K562 (cell line): ENCODE measurements around the gene SLC43A2.

Experiments
- CBX2 ChIP-seq: fragments of 200-600 bp; sonication (generic); IDR thresholded peaks from one replicate; pipeline ENCODE4 v1.6.1; 2012; ENCODE audit warnings: mild to moderate bottlenecking, low read length, inconsistent platforms; ENCODE audit not compliant: insufficient read depth, poor library complexity, severe bottlenecking
- CHD1 ChIP-seq: fragments of 200-600 bp; sonication (generic); IDR thresholded peaks from one replicate; pipeline ENCODE4 v1.6.1; 2012; ENCODE audit warnings: mild to moderate bottlenecking, moderate library complexity, low read length, inconsistent platforms
- EZH2 ChIP-seq: IDR thresholded peaks from 2 replicates; pipeline ENCODE4 v1.6.1; 2012; ENCODE audit warnings: low read depth, mild to moderate bottlenecking, inconsistent platforms, low read length, borderline replicate concordance
- NCOA6 ChIP-seq: fragments of 450-650 bp; IDR thresholded peaks from 2 replicates; pipeline ENCODE4 v1.6.1; 2017; ENCODE audit warnings: mild to moderate bottlenecking
- NFE2 ChIP-seq: IDR thresholded peaks from 2 replicates; pipeline ENCODE4 v1.6.1; 2014; ENCODE audit warnings: antibody characterized with exemption, low read depth
- NFE2L1 ChIP-seq: fragments of 450-650 bp; IDR thresholded peaks from 2 replicates; pipeline ENCODE4 v1.6.1; 2016; ENCODE audit warnings: missing genetic modification characterization, low read depth, mild to moderate bottlenecking, missing compliant biosample characterization, moderate library complexity, borderline replicate concordance
- PTRF ChIP-seq: fragments of 450-650 bp; IDR thresholded peaks from 2 replicates; pipeline ENCODE4 v1.6.1; 2016; ENCODE audit warnings: mild to moderate bottlenecking, missing genetic modification characterization, missing compliant biosample characterization
- SIX5 ChIP-seq, 2 experiments: IDR thresholded peaks; 2 replicates each; pipeline ENCODE4 v1.6.1; 2011; ENCODE audit warnings: low read length in 2 of 2, borderline replicate concordance in 1 of 2, low read depth in 1 of 2, mild to moderate bottlenecking in 1 of 2, moderate library complexity in 1 of 2; ENCODE audit not compliant: insufficient read depth in 1 of 2
- SMARCE1 ChIP-seq: fragments of 450-650 bp; IDR thresholded peaks from 2 replicates; pipeline ENCODE4 v1.7.1; 2016; ENCODE audit warnings: mild to moderate bottlenecking
- SRSF3 ChIP-seq: fragments of 200-400 bp; formaldehyde crosslinking; IDR thresholded peaks from 2 replicates; pipeline ENCODE4 v1.6.1; 2016; ENCODE audit warnings: mild to moderate bottlenecking, low read length, moderate library complexity; ENCODE audit not compliant: insufficient read depth
- ZNF766 ChIP-seq: fragments of 200-800 bp; sonication (Bioruptor generic); conservative IDR thresholded peaks from 2 replicates; pipeline ENCODE4 v1.6.1; 2016; ENCODE audit warnings: missing genetic modification characterization, missing compliant biosample characterization
- TF ChIP-seq, protein P1 (sequence below), 3 experiments: IDR thresholded peaks in 2 of 3; conservative IDR thresholded peaks in 1 of 3; 2 replicates each; pipeline ENCODE4 v1.5.1; 2011 to 2012; ENCODE audit warnings: low read length in 3 of 3, mild to moderate bottlenecking in 3 of 3, control low read depth in 2 of 3, improper control_type of control experiment in 1 of 3, inconsistent platforms in 1 of 3, low read depth in 1 of 3, mixed read lengths in 1 of 3, moderate library complexity in 1 of 3; ENCODE audit not compliant: insufficient read depth in 2 of 3
- TF ChIP-seq, protein P2 (sequence below), 2 experiments: fragments of 450-650 bp; formaldehyde crosslinking in 1 of 2; IDR thresholded peaks; 2 replicates each; pipeline versions ENCODE4 v1.4.0 to v1.6.1; 2014 to 2020; ENCODE audit warnings: mild to moderate bottlenecking in 2 of 2, borderline replicate concordance in 1 of 2, low read depth in 1 of 2
- TF ChIP-seq, protein P3 (sequence below): fragments of 450-650 bp; formaldehyde crosslinking; IDR thresholded peaks from 2 replicates; pipeline ENCODE4 v1.4.0; 2020; ENCODE audit warnings: mild to moderate bottlenecking, mixed read lengths

DNA sequence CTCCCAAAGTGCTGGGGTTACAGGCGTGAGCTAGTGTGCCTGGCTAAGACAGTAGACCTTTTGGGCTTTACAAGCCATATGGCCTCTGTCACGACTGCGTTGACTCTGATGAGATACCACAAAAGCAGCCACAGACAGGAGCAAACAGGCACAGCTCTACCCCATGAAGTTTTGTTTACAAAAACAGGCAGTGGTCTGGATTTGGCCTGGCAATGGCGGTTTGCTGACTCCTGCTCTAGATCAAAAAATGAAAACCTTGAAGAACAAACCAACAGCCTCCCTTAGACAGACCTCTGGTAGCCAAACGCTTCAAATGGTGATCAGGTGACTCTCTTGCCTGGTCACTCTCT, 20.7 kb downstream of the SLC43A2 start:
- TF ChIP-seq NFE2 = no peak
- TF ChIP-seq, protein P1, sequence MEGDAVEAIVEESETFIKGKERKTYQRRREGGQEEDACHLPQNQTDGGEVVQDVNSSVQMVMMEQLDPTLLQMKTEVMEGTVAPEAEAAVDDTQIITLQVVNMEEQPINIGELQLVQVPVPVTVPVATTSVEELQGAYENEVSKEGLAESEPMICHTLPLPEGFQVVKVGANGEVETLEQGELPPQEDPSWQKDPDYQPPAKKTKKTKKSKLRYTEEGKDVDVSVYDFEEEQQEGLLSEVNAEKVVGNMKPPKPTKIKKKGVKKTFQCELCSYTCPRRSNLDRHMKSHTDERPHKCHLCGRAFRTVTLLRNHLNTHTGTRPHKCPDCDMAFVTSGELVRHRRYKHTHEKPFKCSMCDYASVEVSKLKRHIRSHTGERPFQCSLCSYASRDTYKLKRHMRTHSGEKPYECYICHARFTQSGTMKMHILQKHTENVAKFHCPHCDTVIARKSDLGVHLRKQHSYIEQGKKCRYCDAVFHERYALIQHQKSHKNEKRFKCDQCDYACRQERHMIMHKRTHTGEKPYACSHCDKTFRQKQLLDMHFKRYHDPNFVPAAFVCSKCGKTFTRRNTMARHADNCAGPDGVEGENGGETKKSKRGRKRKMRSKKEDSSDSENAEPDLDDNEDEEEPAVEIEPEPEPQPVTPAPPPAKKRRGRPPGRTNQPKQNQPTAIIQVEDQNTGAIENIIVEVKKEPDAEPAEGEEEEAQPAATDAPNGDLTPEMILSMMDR (IDR thresholded peaks at IDR 0.05 in 2 of 3, conservative IDR thresholded peaks at IDR 0.05 in 1 of 3; ENCODE audit: insufficient read depth in 2 of 3, low read depth in 1 of 3, low read length in 3 of 3) = no peak
- TF ChIP-seq, protein P2, sequence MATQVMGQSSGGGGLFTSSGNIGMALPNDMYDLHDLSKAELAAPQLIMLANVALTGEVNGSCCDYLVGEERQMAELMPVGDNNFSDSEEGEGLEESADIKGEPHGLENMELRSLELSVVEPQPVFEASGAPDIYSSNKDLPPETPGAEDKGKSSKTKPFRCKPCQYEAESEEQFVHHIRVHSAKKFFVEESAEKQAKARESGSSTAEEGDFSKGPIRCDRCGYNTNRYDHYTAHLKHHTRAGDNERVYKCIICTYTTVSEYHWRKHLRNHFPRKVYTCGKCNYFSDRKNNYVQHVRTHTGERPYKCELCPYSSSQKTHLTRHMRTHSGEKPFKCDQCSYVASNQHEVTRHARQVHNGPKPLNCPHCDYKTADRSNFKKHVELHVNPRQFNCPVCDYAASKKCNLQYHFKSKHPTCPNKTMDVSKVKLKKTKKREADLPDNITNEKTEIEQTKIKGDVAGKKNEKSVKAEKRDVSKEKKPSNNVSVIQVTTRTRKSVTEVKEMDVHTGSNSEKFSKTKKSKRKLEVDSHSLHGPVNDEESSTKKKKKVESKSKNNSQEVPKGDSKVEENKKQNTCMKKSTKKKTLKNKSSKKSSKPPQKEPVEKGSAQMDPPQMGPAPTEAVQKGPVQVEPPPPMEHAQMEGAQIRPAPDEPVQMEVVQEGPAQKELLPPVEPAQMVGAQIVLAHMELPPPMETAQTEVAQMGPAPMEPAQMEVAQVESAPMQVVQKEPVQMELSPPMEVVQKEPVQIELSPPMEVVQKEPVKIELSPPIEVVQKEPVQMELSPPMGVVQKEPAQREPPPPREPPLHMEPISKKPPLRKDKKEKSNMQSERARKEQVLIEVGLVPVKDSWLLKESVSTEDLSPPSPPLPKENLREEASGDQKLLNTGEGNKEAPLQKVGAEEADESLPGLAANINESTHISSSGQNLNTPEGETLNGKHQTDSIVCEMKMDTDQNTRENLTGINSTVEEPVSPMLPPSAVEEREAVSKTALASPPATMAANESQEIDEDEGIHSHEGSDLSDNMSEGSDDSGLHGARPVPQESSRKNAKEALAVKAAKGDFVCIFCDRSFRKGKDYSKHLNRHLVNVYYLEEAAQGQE (IDR thresholded peaks at IDR 0.05; ENCODE audit: borderline replicate concordance) = no peak
- TF ChIP-seq, protein P2 (CRISPR knock-in tag; IDR thresholded peaks at IDR 0.05; ENCODE audit: low read depth) = no peak
- TF ChIP-seq NFE2L1 (tag) = no peak
- no peak for TF ChIP-seq CBX2
- no peak for TF ChIP-seq PTRF (tag)
- TF ChIP-seq NCOA6 = no peak
- TF ChIP-seq CHD1 = no peak
- no peak for TF ChIP-seq EZH2
- TF ChIP-seq, protein P3, sequence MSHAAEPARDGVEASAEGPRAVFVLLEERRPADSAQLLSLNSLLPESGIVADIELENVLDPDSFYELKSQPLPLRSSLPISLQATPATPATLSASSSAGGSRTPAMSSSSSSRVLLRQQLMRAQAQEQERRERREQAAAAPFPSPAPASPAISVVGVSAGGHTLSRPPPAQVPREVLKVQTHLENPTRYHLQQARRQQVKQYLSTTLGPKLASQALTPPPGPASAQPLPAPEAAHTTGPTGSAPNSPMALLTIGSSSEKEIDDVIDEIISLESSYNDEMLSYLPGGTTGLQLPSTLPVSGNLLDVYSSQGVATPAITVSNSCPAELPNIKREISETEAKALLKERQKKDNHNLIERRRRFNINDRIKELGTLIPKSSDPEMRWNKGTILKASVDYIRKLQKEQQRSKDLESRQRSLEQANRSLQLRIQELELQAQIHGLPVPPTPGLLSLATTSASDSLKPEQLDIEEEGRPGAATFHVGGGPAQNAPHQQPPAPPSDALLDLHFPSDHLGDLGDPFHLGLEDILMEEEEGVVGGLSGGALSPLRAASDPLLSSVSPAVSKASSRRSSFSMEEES = no peak
- TF ChIP-seq ZNF766 (CRISPR knock-in tag) = no peak
- no peak for TF ChIP-seq SIX5 (IDR thresholded peaks at IDR 0.05; ENCODE audit: borderline replicate concordance in 1 of 2, insufficient read depth in 1 of 2, low read depth in 1 of 2, low read length in 2 of 2)
- TF ChIP-seq SRSF3 = no peak
- TF ChIP-seq SMARCE1 = no peak
